Measurements from ENCODE around the gene TCF7L2.

TCF7L2 gene

GRCh38 chr10:113148071-113148825 lies 198.2 kb downstream of the TCF7L2 start:
- DNase-seq (ENCODE audit: low spot score): no peak

DNA sequence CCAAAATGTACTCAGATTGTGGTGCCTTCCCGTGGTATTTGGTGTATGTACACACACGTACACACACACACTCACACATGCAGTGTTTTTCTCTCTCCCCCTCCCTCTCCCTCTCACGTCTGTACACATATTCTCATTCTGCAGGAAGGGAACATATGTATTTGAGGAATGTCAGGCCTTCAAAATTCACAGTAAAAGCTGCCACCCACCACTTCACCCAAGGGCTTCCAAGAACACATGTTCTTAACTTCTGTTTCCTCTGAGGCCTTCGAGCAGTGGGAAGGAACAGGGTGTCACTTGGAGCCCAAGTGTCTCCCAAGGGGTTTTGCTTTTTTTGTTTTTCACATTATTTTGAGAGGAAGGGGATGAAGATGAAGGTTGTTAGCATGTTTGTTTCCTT lies 198.9 kb downstream of the TCF7L2 start:
- no peak for DNase-seq (ENCODE audit: low spot score)

GRCh38 chr10:113149626-113150025 lies 199.6 kb downstream of the TCF7L2 start:
- DNase-seq (ENCODE audit: low spot score): no peak

- peak; percentile 40 for DNase-seq (ENCODE audit: low spot score)
Observed at GRCh38 chr10:113151190-113151666, 201.2 kb downstream of the TCF7L2 start.

- no peak for DNase-seq (ENCODE audit: low spot score)
Observed at GRCh38 chr10:113153493-113154102, 203.6 kb downstream of the TCF7L2 start.

GRCh38 chr10:113157441-113157840 lies 207.4 kb downstream of the TCF7L2 start:
- DNase-seq (ENCODE audit: low spot score): no peak

DNA sequence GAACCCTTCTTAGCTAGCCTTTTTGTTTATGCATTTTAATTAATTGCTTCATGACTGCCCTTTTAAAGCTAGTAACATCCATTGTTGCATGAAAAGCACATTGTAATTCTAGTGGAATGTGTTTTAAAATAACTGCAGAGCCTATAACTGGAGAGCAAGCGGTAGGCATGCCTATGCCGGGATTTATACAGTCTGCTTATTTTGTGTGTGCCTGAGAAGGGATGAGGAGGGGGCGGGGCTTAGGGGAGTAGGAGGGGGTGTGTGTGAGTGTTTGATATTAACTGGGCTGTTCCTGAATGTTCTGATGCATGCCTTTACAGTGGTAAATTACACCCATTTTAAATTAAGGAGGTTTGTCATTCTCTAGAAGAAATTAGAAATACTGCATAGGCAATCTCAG lies 208.1 kb downstream of the TCF7L2 start:
- DNase-seq (ENCODE audit: low spot score): no peak

DNA sequence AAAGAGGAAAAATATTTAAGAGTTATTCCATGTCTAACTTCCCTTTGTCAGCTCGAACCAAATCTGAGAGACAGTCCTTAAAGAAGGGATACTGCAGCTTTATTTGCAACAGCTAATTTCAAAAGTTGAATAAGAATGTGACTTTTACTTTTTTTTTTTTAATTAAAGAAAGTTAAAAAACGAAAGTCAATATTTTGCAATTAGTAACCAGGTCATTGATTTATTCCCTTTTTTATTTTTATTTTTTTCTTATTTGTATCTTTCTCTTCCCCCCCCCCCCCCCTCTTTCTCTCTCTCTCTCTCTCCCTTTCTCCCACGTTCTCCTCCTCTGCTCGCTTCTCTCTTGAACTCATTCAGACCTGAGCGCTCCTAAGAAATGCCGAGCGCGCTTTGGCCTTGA lies 209.5 kb downstream of the TCF7L2 start:
- no peak for DNase-seq (ENCODE audit: low spot score)

GRCh38 chr10:113160641-113161040 lies 210.6 kb downstream of the TCF7L2 start:
- DNase-seq (ENCODE audit: low spot score): no peak

- no peak for DNase-seq (ENCODE audit: low spot score)
Observed at GRCh38 chr10:113161066-113161465, 211.0 kb downstream of the TCF7L2 start.

- DNase-seq (ENCODE audit: low spot score): no peak
Observed at GRCh38 chr10:113162960-113163359, 212.9 kb downstream of the TCF7L2 start.

GRCh38 chr10:113165673-113166072 lies 215.6 kb downstream of the TCF7L2 start:
- no peak for DNase-seq (ENCODE audit: low spot score)

GRCh38 chr10:113167702-113168101 lies 217.7 kb downstream of the TCF7L2 start:
- no peak for DNase-seq (ENCODE audit: low spot score)

- DNase-seq (ENCODE audit: low spot score): no peak
Observed at GRCh38 chr10:113168584-113168983, 218.5 kb downstream of the TCF7L2 start.

- DNase-seq (ENCODE audit: low spot score): no peak
Observed at GRCh38 chr10:113169111-113169510, 219.1 kb downstream of the TCF7L2 start.

- no peak for DNase-seq (ENCODE audit: low spot score)
Observed at GRCh38 chr10:113169853-113170460, 219.9 kb downstream of the TCF7L2 start.

DNA sequence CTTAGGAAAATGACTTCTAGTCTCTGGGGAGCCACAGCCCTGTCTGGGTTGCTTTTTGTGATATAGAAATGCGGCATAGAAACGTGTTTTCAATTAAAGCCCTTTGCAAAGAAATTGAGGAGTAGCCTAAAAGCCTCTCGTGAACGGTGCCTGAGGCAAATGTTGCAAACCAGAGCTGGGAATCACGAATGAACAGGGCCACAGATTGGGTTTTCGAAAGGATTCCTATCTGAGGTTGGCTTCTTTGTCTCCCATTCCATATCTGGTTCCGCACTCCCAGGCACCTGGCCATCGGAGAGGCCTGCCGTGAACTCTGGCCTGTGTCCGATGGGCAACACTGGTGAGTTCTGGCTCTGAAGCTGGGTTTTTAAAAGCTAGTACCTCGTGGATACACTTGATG lies 221.6 kb downstream of the TCF7L2 start:
- DNase-seq (ENCODE audit: low spot score): no peak

GRCh38 chr10:113175176-113175575 lies 225.1 kb downstream of the TCF7L2 start:
- DNase-seq (ENCODE audit: low spot score): no peak

- no peak for DNase-seq (ENCODE audit: low spot score)
Observed at GRCh38 chr10:113175756-113176651, 226.0 kb downstream of the TCF7L2 start.

GRCh38 chr10:113176652-113177155 lies 226.7 kb downstream of the TCF7L2 start:
- no peak for DNase-seq (ENCODE audit: low spot score)

DNA sequence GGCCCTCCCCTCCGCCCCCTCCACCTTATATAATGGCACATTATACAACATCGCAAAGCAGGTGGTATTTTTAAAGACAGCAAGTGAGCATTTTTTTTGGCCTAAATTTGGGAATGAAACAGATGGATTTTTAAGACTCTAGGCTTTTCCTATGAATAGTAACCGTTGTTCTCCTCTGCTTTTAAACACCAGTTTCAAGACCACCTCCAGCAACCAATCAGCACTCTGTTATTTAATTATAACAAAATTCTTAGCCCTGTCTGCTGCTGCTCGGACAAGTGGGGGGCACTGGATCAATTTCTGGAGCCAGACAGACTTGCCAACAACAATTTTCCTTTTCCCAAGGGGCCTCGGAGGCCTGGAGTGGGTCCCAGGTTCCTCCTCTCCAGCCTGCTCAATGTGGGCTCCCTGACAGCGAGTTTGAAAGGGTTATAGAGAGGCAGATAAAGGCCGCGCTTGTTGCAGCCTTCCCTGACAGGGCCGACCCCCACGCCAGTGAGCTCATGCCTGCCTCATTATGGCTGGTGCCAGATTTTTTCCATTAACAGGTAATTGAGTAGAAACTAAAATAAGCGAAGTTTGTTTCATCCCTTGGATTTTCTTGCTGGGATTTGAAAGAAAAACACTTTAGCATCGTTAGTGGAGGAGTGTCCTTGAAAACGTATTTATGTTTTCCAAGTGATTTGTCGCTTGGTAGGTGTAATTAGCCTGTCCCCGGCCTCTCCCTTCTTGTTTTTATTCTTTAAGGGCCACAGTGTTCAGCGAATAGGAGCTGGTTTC lies 227.3 kb downstream of the TCF7L2 start:
- DNase-seq (ENCODE audit: low spot score): peak; percentile 29

All from pons (tissue), 1 donor.